NOMO-1 treated with dmso at 0.1 percent for 144 hours (cell line): ENCODE measurements around the gene REXO1.
A peak's percentile ranks its signal among the peaks of the same experiment; 100 is the strongest.
"Not testable (repeated sequence)": the region's sequence is repeated elsewhere in the genome, so short reads cannot be mapped to it uniquely, and the experiment has no call there.

ENCODE experiments used
- DNase-seq: peaks from one replicate; lab custom pipeline; 2025; ENCODE audit not compliant: unreplicated experiment; lab: John Stamatoyannopoulos, UW

REXO1 gene

DNA sequence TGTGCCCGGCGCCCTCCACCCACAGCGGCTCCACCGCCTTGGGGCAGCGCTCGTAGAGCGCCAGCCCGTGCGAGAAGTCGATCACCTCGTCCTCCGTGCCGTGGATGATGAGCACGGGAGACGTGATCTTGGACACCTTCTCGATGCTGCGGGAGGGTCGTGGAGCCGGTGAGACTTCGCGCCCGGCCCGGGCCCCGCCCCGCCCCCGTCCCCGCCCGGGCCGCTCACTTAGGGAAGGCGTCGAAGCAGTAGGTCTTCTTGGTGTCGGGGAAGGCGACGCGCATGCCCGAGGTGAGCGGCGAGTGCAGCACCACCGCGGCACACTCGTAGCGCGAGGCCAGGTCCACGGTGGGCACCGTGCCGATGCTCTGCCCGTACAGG lies 29.0 kb upstream of the REXO1 start:
- not testable (repeated sequence) for DNase-seq

DNA sequence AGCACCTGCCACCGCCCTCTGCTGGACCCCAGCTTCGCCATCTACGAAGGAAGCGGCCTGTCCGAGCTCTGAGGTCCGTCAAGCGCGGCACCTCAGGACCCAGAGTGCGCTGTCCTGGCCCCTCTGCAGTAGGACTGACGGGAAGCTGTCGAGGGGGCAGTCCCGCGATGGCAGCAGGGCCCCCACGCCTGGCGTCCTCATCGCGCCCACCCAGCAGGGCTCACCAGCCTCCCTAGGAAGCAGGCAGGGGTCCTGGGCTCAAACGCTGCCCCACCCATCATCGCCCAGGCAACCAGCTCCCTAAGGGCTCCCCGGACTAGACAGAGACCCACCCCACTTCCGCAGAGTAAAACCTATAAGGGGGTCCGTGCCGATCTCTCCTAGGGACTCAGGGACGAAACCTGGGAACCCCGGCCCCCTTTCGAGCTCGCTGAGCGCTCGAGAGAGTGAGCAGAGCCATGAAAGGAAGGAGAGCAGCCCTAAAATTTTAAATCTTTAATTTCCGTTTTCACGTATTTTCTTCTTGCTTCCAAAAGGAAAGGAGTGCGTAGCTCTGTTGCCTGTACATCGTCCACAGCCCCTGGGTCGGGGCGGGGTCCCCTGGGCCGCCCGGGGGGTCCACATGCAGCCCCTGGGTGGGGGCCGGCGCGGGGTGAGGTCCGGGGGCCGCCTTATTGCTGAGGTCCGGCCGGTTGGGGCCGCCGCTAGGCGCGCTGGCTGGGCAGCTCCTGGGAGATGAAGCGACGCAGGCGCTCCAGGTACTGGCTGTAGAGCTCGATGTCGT lies 28.4 kb upstream of the REXO1 start:
- DNase-seq, result not testable (repeated sequence)

DNA sequence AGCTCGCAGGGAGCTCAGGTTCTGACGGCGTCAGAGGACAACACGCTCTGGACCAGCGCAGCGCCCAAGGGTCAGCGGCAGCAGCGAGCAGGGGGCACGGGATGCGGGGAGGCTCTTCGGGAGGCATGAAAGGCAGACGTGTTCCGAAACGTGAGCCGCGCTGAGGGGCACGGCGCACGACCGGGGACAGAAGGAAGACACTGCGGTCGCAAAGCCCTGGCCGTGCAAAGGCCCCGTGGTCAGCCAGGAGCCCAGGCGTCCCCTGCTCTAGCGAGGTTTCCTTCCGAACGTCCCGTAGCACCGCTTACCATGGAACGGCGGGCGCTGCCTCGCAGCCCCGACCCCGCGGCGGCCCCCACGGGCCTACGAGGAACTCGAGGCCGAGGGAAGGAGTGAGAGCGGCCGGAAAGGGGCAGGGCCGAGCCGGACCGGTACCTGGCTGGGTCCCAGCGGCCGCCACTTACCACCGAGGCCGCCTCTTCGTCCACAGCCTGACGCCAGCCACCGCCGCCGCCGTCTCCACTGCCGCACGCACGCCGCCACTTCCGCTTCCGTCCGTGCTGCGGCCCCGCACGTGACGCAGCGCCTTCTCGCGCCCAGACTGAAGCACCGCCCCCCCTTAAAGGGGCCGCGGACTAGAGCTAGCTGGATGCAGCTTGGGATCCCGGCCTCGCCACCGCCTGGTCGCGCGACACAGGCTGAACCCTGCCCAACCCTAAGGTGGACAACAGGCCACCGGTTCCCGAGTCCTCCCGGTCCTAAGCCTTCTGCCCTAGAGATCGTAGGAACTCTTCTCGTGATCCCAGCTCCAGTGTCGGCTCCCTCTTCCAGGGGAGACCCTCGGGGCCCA lies 27.6 kb upstream of the REXO1 start:
- peak; percentile 94 for DNase-seq

DNA sequence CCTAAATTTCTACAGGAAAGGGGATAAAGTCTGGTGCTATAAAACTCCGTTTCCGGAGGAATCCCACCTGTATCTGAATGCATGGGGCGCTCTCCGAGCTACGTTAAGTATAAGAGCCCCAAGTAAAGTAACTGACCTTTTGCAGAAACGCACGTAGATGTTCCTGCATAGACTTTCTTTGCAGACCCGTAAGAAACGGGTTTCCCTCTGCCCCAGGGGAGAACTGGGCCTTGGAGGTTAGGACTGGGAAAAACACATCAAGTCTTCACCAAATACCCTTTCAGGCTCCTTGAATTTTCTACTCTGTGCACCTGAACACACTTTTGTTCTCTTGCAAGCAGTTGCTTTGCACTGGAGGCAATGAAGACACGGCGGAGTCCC lies 27.0 kb upstream of the REXO1 start:
- not testable (repeated sequence) for DNase-seq

DNA sequence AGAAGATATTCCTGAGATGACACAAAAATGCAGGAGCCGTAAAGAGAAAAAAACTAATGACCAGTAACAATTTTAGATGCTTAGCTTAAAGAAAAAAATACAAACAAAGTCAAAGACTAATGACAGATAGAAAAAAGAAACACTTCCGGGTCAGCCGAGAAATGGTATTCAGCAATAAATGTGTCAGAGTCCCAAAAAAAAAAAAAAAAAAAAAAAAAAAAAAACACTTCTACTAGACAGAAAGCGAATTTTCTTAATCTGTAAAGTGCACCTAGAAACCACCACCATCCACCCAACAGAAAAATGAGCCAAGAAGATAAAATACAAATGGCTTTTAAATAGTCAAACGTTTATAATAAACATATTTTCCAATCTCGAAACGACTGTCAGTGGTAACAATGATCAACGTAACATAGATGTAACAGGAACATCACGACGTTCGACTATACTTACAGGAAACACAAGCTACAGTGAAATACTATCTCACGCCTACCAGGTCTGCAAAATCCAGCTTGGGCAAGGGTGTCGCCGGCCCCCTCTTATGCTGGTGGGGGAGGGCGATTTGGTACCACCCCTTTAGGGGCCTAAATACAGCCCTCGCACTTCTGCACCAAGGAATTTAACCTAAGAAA lies 26.4 kb upstream of the REXO1 start:
- DNase-seq, result no peak

DNA sequence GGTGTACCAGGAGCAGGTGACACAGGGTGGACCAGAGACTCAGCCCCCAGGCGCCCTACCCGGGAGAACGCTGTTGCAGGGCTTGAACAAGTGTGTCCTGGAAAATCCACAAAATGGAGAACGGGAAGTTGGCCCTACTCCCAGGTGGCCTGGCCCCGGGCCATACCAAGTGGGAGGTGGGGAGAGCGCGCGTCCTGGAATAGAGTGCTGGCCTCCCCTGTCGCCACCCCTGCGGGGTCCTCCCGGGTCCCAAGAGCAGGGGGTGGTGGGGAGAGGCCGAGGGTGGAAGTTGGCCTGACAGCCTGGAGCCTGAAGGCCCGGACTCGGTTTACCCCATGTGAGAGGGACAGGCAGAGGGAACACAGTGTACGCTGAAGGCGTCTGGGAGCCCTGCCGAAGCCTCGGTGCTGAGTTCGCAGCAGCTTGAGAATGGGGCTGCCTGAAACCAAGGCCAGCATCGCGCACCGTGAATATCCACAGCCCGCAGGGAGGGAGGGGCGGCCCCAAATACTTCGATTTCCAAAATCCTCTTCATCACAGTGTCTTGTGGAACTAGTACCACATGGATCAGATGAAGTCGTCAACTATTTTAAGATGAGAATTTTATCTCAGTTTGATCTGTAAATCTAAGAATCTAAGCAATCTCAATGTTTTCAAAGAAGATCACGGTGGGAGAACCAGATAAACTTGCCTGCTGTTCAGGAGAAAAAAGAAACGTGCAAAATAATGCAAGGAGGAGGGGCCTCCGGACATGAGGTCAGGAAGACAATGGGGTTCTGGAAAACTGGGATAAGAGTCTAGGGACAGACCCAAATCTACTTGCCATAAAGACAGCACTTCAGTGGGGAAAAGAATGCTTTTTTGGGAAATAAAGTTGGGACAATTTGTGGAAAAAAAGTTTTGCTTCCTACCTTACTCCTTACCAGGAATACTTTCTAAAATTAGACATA lies 25.5 kb upstream of the REXO1 start:
- DNase-seq, result no peak

DNA sequence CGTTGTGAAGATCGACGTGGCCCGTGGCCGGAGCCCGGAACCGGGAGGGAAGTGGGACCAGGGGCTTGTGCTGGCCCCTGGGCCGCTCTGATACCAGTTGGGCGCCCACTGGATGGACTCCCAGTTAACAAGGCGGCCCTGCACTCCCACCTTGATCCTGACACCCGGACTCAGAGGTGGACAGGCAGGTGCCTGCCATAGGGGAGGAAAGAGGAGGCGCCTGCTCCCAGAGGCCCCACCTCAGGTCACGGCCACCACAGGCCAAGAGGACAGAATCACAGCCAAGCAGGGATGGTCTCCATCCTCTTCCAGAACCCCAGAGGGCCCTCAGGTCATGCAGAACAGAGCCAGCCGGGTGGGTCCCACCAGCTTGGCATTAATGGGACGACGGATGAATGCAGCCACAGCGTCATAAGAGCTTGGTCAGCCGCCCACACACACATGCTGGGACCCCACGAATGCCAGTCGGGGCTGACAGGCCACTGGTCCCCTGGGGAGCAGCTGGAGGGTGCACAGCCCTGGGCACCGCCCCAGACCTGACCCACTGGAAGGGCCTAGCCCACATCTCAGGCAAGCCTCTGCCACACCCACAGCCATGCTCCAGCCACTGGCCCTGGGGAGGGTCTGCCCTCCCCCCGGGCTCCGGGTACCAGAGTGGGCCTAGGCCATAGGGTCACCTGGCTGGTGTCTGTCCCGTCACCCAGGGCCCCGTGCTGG lies 24.7 kb upstream of the REXO1 start:
- no peak for DNase-seq

DNA sequence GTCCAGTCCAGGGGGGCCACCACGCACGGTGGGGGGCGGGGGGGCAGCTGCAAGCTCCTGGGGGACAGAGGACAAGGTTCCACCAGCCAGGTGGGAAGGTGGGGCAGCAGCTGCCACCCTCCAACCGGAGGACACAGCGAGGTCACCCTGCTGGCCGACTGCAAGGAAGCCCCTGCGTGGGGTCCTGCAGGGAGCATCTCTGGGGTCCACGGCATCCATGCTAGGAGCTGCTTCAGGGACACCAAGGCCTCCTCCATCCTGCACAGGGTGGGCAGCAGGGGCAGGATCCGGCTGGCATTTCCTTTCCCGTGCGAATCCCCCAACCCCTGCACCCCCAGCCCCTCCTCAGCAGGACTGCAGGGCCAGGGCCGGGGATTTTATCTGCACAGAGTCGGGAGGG lies 23.3 kb upstream of the REXO1 start:
- DNase-seq, result no peak

DNA sequence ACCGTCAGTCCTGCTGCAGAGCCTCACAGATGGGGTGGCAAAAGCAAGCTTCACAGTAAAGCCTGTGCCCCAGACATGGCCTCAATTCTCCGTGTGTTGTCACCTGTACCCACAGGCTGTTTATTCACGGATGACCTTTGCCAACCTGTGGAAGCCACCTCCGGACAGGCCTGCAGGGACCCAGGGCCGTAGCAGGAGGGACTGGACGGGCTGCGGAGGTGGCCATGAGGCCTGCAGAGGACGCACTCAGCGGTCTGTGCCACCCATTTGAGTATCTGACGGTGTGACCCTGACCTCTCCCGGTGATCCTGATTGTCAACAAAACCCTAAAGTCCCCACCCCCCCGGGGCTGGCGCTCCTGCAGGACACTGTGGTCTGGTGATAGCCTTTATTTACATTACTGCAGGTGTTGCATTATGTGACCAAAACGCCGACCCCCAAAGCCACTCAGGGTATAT lies 22.9 kb upstream of the REXO1 start:
- no peak for DNase-seq

DNA sequence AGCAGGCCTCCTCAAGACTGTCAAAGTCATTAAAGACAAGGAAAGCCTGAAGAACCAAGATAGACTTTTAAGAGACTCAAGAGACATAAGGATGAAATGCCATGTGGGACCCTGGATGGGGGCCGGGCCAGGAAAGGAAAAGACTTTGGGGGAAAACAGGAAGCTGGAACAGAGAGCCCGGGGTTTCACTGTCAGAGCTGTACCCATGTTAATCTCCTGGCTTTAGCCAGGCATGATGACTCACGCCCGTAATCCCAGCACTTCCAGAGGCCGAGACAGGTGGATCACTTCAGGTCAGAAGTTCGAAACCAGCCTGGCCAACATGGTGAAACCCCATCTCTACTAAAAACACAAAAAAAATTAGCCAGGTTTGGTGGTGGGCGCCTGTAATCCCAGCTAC lies 20.7 kb upstream of the REXO1 start:
- no peak for DNase-seq

DNA sequence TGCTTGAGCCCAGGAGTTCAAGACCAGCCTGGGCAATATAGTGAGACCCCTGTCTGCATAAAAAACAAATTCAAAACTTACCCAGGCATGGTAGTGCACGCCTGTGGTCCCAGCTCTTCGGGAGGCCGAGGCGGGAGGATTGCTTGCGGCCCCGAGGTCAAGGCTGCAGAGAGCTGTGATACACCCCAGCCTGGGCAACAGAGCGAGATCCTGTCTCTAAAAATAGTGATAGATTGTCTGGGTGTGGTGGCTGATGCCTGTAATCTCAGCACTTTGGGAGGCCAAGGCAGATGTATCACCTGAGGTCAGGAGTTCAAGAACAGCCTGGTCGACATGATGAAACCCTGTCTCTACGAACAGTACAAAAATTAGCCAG lies 19.1 kb upstream of the REXO1 start:
- no peak for DNase-seq

DNA sequence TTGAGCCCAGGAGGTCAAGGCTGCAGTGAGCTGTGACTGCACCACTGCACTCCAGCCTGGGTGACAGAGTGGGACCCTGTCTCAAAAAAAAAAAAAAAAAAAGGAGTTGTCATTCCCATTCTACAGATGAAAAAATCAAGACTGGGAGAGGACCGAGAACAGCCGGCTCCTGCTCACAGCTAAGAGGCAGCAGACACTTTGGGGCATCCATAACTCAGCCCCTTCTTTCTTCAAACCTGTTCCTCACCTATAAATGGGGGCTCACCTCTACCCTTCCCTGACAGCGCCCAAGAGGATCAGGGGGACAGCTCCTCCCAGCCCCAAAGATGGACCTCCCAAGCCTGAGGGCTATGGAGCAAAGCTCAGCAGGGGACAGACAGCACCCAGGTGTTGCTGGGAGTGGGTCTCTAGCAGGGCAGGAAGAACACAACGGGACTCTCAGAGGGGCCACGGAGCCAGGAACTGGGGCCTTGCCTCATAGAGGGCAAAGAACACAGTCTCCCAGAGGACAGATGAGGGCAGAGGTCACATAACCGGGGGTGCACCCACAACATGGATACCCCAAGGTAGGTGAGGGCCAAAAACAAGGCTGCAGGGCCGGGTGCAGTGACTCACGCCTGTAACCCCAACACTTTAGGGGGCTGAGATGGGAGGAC lies 18.5 kb upstream of the REXO1 start:
- no peak for DNase-seq

DNA sequence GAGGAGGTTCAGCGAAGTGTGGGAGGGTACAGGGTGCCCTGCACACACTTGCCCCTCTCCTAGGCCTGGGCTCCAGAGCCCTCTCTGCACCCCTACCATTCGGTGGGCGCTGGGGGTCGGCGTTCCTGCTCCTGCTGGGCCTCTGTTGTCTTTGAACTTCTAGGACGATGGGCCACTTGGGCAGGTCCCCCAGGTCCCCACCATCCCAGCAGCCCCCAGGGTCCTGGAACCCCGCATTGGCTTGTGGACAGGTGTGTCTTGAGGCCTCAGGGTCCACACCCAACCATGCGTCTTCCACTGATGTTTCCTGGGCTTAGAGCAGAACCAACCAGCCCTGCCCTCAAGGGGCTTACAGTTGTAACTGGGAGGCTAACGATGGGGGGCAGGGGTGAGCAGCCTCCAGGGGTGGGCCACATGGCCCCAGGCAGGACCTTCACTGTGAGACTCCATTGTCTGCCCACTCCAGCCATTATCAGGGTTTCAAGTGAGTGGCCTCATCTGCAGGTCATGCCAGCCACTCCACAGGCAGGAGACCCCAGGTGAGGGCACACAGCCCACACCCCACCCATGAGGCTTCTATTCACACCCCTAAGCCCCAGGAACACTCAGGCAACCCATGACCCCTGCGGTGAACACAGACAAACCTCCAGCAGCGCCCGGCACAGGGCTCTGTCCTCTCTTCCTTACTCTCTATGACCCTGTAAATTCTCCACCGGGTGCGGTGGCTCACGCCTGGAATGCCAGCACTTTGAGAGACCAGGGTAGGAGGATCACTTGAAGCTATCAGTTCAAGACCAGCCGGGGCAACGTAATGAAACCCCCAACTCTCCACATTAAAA lies 17.1 kb upstream of the REXO1 start:
- DNase-seq, result no peak

DNA sequence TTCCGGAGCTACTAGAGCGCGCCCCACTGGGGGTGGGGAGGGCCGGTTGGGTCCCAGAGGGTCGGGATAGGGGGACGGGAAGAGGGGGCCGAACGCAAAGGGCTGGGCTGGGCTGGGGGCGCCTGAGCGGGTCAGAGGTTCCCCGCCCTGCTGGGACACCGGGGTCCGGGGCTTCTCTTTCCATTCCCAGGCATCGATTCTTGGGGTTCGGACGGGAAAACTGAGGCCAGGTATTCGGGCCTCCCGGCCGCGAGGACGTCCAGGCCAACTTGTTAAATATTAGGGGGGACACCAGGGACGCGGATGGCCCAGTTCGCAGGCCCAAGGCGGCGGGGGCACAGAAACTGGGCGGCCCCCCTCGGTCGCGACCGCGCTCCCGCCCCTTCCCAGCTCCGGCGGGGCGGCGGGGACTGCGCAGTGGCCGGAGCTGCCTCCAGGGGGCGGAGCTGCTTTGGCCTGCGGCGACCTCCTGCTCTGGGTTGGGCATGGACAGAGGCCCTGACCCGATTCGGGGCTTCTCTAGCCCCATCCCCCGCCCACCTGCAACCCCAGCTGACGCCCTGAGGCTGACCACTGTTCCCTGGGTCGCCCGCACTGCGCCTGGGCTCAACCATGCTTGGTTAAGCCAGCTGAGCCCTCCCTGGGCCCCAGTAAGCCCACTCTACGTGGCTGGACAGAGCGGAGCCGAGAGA lies 16.3 kb upstream of the REXO1 start:
- peak; percentile 46 for DNase-seq

DNA sequence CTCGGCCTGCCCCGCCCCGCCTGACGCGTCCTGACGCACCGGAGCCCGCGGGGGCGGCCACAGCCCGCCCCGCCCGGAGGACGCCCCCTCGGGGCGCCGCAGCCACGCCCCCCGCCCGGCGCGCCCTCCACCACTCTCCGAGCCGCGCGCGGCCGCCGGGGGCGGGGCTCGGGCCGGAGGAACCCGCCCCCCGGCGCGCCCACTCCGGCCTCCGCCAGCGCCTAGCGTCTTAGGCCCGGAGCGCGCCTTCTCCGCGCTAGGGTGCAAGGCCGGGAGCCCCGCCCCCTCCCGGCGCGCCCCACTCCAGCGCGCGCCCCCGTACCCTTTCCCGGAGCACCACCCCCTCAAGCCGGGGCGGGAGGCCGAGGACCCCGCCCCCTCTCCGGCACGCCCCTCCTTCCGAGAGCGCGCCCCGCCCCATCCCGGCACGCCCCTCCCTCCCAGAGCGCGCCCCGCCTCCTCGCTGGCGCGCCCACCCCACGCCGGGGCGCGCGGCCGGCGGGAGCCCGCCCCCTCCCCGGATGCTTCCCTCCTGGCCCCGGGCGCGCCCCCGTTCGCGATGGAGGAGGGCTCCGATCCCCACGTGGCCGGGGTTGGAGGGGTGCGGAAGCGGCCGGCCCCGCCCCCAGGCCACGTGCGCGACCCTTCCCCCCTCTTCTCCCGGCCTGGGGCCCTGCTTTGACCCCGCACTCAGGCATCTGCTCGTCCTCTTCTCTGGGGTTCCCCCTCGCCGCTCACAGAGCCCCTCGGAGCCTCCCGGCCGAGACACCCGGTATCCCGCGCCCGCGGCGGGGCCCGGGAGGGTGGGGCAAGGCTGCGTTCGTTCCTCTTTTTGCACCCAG lies 15.6 kb upstream of the REXO1 start:
- DNase-seq, result peak; percentile 87

DNA sequence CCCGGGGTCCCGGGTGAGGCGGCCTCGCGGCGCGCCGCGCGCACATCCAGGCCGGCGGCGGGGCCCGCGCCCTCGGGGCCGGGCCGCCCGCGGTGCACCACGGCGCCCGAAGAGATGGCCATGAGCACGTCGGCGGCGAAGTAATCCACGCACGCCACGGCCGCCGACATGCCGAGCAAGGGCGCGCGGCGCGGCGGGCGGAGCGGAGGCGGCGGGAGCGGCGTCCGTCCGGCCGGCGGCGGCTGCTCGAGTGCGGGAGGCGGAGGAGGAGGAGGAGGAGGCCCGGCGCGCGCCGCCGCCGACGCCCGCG lies 15.0 kb upstream of the REXO1 start, which contains the start of gene KLF16:
Gene KLF16, minus strand, starts transcription at position 252 of the 310 bp plus-strand sequence. Its CDS starts 82 bp downstream, at position 170.
- no peak for DNase-seq
